Adrenal gland (tissue), 5 donors: Measurements from ENCODE around the gene TSC22D4.

ENCODE experiments used
- CTCF ChIP-seq, 6 experiments: fragments of 450-650 bp in 4 of 6; fragments of 200-600 bp in 2 of 6; sonication (generic) in 1 of 6; IDR thresholded peaks; 1 replicate in 5 of 6; 2 replicates in 1 of 6; pipeline versions ENCODE4 v1.5.1 to v1.8.0; 2016 to 2021; ENCODE audit warnings: antibody characterized with exemption in 6 of 6, mild to moderate bottlenecking in 2 of 6, moderate library complexity in 1 of 6
- POLR2A ChIP-seq, 2 donors: fragments of 450-650 bp; IDR thresholded peaks; one replicate each; pipeline ENCODE4 v1.6.1; 2017; ENCODE audit warnings: antibody characterized with exemption in 2 of 2, mild to moderate bottlenecking in 2 of 2, moderate library complexity in 1 of 2
- donor health status: DM: no; HTN: no; CAD: no.

DNA sequence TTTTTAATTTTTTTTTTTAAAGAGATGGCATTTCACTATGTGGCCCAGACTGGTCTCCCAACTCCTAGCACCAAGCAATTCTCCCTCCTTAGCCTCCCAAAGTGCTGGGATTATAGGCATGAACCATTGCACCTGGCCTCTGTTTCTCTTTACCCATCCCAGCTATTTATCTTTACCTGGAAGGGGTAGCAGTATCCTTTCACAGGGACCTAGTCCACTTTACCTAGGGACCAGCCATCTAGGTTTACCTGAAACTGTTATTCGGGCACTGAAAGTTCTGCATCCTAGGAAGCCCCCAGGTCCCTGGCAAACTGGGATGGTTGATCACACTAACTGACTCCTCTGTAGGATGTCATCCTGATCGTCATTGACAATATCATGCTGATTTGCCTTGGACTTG is 38.3 kb upstream of the TSC22D4 start:
- TF ChIP-seq CTCF (IDR thresholded peaks at IDR 0.05) (no peak), POLR2A (IDR thresholded peaks at IDR 0.05) (no peak)
